ENCODE measurements around the gene CD22. TPM values are rescaled to one million over a fixed set of nuclear protein-coding genes. Genes with fewer than 3 reads are reported as not detected.

Gene CD22
- total RNA-seq, 1 experiment from 2014 or later, result 1.5 TPM

DNA sequence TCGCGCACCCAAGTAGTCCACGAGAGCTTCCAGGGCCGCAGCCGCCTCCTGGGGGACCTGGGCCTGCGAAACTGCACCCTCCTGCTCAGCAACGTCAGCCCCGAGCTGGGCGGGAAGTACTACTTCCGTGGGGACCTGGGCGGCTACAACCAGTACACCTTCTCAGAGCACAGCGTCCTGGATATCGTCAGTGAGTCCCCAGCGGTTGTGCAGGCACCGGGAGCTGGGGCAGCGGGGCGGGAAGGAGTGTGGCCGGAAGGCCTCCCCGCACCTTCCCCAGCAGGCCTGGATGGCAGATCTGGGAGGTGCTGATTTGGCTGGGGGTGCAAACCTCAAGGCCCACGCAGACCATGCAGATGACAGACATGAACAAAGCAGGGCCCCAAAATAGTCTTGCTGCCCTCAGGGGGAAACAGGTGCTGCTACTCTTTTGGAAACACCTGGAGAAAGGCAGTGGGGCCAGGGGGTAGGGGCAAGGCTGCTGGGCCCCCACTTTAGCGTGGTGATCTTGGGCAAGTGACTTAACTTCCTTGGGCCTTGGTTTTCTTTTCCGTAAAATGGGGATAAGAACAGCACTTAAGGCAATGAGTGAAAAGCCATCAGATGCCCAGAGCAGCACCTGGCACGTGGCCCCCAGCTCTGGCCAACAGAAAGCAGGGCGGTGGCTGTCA is 33.1 kb upstream of the CD22 start:
- no peak for DNase-seq (ENCODE audit: low read depth)

DNA sequence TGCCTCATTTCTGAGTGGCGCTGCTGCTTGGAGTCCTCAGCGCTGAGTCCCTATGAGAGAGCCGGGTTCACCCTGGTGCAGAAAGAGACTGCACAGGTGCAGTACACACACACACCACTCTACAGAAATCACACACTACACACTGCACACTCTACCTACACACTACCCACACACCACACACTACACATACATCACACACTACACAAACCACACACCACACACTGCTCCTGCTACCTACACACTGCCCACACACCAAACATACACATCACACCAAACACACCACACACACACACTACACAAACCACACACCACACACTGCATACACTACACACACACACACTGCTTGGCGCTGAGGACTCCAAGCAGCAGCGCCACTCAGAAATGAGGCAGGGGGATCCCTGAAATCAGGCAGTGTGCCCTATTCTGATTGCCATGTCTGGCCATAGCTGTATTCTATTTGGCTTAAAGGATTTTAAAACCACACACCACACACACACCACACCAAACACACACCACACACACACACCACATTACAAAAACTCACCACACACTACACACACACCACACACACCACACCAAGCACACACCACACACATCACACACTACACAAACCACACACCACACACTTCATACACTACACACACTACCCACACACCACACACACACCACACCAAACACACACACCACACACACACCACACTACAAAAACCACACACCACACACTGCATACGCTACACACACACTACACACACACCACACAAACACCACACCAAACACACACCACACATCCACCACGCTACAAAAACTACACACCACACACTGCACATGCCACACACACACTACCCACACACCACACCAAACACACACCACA is 32.1 kb upstream of the CD22 start:
- no peak for DNase-seq (ENCODE audit: low read depth)

DNA sequence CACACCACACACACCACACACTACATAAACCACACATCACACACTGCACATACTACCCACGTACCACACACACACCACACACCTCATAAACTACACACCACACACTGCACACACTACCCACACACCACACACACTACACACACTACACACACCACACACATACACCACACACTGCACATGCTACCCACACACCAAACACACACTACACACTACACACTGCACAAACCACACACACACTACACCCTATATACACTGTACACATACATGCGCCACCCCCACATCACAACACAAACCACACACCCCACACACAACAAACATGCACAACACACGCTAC is 31.5 kb upstream of the CD22 start:
- no peak for DNase-seq (ENCODE audit: low read depth)

DNA sequence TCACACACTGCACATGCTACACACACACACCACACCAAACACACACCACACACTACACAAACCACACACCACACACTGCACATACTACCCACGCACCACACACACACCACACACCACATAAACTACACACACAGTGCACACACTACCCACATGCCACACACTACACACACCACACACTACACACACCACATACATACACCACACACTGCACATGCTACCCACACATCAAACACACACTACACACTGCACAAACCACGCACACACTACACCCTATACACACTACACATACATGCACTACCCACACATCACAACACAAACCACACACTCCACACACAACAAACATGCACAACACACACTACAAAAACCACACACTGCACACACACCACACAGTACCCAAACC is 31.1 kb upstream of the CD22 start:
- no peak for DNase-seq (ENCODE audit: low read depth)

DNA sequence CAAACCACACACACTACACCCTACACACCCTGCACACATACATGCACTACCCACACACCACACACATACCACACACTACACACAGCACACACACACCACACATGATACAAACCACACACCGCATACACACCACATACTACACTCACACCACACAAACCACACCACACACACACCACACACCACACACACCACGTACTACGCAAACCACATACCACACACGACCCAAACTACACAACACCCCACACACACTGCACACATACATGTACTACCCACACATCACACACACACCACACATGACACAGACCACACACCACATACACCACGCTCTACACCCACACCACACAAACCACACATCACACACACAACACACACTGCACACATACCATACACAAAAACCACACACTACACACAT is 30.4 kb upstream of the CD22 start:
- no peak for DNase-seq (ENCODE audit: low read depth)

DNA sequence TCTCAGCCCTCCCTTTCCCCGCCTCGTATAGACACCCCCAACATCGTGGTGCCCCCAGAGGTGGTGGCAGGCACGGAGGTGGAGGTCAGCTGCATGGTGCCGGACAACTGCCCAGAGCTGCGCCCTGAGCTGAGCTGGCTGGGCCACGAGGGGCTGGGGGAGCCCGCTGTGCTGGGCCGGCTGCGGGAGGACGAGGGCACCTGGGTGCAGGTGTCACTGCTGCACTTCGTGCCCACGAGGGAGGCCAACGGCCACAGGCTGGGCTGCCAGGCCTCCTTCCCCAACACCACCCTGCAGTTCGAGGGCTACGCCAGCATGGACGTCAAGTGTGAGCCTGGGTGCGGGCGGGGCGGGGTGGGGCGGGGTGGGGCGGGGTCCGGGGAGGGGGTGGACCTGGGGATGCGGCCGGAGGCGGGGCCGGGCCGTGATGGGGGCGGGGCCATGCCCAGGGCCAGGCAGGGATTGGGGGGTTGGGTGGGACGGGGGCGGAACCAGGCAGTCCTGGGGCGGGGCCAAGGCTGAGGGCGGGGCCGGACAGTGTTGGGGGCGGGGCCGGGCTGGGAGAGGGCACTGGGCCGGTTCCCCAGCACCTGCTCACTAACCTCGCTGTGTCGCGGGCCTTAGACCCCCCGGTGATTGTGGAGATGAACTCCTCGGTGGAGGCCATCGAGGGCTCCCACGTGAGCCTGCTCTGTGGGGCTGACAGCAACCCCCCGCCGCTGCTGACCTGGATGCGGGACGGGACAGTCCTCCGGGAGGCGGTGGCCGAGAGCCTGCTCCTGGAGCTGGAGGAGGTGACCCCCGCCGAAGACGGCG is 29.3 kb upstream of the CD22 start:
- DNase-seq (ENCODE audit: low read depth), result no peak

DNA sequence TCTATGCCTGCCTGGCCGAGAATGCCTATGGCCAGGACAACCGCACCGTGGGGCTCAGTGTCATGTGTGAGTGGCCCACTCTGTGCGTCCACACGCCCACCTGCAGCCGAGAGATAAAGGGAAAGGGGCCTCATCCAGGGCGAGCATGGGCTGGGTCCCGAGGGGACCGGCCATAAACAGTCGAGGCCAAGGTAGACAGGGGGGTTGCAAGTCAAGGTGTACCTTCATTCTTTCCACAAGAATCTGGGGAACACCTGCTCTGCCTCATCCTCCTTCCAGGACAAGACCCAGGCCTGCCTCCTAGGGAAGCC is 28.7 kb upstream of the CD22 start:
- no peak for DNase-seq (ENCODE audit: low read depth)

DNA sequence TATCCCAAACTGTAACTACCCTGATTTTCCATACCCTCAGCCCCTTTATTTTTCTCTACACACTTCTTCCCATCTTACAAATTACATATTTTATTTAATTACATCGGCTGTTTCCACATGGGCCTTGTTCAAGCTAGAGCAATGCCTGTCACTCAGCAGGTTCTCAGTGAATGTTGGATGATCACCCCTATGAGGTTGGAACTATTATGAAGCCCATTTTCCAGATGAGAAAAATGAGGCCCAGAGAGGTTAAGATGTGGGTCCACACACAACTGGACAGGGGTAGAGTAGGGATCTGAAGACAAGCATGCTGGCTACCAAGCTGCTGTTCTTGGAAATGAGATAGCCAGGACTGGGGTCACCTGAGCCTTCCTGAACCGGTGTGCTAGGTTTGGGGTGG is 27.0 kb upstream of the CD22 start:
- no peak for DNase-seq (ENCODE audit: low read depth)

DNA sequence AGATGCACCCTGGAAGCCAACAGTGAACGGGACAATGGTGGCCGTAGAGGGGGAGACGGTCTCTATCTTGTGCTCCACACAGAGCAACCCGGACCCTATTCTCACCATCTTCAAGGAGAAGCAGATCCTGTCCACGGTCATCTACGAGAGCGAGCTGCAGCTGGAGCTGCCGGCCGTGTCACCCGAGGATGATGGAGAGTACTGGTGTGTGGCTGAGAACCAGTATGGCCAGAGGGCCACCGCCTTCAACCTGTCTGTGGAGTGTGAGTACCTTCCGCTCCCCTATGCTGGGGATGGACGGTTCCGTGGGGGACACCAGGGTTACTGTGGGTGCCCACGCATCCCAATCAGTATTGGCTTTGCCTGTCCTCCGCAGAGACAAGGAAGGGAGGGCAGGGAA is 26.5 kb upstream of the CD22 start:
- DNase-seq (ENCODE audit: low read depth), result no peak

DNA sequence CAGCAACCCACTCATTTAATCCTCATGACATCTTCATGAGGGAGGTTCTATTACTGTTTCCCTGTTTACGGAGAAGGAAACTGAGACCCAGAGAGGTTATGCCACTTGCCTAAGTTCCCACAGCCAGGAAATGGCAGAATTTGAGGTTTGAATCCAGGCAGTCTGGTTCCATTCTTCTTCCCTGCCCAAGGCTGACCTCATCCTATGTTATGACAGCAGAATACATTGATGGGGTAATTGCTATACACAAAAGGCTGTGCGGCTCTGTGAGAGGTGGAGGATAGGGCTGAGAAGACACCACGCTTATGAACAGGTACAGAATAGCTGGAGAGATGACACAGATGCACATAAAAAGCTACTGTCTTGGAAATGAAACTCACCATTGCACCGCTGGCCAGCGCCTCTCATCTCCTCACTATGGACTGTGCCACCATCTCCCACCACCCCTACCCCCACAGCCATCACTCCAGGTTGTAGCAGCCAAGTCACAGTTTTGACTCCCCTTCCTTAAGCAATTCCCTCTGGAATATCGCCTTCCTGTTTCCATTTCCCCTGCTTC is 25.6 kb upstream of the CD22 start:
- no peak for DNase-seq (ENCODE audit: low read depth)

DNA sequence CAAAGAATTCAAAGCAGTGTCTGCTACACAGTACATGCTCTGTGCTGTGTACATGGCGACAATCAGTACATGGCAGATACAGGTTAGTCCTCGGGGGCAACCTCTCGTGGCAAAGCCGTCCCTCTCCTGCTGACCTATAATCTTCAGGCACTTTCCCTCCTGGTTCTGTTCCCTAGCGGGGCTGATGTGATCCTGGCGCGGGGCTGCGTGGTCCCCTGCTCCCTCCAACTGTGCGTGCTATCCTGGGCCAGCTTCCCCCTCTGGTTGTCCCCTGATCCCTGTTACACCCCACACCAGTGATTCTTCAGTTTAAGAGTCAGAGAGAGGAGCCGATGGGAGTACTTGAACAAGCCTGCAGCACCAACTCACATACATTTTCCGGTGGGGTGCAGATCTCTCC is 25.0 kb upstream of the CD22 start:
- no peak for DNase-seq (ENCODE audit: low read depth)

DNA sequence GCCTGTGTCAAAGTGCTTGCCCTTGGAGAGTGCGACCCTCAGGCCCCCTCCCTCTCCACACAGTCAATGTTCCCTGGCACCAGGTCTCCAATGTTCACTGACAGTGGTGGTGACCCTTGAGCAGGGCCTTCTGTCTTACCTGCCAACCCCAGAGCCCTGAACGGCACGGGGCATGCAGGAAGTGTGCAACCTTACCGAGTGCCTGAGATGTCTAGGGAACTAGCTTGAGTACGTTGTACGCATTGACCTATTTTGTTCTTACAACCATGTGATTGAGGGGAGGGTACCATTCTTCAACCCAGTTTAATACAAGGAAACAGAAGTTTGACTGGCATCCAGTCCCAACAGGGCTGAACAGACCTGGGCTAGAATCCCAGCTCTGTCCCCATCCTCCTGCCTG is 23.8 kb upstream of the CD22 start:
- no peak for DNase-seq (ENCODE audit: low read depth)

DNA sequence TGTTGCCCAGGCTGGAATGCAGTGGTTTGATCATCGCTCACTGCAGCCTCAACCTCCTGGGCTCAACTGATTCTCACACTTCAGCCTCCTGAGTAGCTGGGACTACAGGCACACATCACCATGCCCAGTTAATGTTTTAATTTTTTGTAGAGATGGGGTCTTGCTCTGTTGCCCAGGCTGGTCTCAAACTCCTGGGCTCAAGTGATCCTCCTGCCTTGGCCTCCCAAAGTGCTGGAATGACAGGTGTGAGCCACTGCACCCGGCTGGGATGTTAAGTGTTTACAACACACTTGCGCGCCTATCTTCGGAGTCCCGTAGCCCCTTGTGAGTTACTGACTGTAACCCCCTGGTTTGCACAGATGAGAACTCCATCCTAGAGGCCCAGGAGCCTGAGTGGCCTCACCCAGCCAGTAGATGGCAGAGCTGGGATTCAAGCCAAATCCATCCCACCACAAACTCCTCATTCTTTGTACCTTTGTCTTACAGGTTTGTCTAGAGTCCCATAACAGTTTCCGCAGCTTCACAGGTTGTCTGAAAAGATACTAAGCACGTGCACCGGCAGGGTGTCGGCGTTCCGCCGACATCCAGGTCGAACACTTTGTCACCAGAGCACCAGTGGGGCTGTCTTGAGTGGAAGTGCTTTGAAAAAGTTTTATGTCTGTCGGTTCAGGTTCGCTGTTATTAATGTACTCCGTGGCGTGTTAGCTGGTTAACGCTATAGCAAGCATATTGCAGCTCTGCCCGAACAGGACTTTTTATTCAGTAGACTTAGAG is 22.3 kb upstream of the CD22 start:
- peak; percentile 32 for DNase-seq (ENCODE audit: low read depth)

DNA sequence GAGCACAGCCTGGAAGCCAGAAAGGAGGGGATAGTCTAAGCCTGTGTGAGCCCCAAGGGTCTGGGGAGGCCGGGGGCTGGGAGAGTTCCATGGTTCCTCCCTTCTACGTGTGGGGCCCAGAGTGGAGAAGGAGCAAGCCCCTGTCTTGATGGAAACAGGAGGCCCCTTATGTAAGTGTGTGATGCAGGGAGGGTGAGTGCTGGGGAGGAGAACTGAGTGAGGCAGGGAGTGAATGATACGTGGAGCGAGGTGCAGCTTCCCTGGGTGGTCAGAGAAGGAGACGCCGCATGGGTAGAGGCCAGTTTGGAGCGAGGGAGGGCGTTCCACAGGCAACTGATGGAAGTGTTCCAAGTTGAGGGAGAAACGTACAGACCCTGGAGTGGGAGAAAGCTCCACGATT is 21.1 kb upstream of the CD22 start:
- DNase-seq (ENCODE audit: low read depth), result no peak

DNA sequence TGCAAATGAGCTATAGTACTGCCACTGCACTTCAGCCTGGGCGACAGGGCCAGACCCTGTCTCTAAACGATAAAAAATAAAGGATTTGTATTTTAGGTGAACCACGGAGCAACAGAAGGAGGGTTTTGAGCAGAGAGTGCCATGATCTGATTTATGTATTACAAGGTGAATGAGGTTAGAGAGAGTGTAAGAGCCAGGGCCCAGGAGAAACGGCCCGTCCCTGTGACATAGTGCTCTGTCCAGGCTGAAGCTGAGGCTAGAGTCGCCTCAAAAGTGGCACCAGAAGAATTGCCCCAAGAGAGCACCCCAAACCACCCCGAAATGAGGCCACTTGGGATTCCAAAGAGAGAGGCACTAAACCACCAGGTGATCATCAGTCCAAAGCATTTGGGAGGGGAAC is 20.1 kb upstream of the CD22 start:
- DNase-seq (ENCODE audit: low read depth), result no peak

DNA sequence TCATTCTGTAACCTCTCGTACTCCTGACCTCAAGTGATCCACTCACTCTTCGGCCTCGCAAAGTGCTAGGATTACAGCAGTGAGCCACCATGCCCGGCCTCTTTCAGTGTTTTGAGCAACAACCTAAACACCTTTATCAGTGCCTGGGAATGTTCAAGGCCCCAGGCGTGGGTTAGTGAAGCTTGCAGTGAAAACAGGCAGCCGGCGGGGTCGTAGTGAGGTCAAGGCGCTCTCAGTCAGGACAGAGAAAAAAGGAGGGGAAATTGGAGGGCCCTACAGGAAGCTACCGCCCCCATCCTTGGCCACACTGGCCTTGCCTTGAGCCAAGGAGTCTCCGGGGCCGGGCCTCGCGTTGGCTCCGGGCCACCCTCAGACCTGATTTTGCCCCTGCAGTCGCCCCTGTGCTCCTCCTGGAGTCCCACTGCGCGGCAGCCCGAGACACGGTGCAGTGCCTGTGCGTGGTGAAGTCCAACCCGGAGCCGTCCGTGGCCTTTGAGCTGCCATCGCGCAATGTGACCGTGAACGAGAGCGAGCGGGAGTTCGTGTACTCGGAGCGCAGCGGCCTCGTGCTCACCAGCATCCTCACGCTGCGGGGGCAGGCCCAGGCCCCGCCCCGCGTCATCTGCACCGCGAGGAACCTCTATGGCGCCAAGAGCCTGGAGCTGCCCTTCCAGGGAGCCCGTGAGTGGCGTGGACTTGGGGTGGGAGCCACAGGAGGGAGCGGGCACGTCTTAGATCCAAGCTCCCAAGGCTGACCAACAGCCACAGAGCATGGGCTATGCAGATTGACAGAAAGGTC is 19.3 kb upstream of the CD22 start:
- peak; percentile 58 for DNase-seq (ENCODE audit: low read depth)

DNA sequence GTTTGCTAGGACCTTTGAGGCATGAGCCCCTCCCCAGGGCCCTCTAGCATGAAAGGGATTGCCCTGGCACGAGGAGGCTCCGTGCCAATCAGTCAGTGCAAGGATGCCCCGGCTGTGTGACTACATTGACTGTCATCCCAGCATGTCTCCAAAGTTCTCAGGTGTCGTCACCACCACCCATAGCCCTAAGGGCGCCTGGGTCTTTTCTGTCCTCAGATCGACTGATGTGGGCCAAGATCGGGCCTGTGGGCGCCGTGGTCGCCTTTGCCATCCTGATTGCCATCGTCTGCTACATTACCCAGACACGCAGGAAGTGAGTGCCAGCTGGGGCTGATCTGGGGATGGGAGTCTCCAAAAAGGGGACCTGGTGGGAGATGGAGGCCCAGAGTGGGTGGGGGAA is 18.7 kb upstream of the CD22 start:
- no peak for DNase-seq (ENCODE audit: low read depth)

DNA sequence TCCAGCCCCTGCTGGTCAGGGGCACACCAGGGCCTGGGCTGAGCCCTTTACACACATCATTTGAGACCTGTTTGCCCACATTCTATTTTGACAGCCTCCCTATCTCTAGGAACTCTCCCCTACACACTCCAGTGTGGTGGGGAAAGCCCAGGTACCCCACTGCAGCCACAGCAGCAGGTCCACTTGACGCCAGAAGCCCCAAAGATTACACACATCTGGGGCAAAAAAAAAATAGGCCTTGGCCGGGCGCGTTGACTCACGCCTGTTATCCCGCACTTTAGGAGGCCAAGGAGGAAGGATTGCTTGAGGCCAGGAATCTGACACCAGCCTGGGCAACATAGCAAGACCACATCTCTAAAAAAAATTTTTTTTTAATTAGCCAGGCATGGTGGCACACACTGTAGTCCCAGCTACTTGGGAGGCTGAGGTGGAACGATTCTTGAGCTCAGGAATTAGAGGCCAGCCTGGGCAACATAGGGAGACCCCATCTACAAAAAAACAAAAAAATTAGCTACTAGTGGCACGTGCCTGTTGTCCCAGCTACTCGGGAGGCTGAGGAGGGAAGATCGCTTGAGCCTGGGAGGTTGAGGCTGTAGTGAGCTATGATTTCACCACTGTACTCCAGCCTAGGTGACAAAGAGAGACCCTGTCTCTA is 18.0 kb upstream of the CD22 start:
- DNase-seq (ENCODE audit: low read depth), result peak; percentile 38

DNA sequence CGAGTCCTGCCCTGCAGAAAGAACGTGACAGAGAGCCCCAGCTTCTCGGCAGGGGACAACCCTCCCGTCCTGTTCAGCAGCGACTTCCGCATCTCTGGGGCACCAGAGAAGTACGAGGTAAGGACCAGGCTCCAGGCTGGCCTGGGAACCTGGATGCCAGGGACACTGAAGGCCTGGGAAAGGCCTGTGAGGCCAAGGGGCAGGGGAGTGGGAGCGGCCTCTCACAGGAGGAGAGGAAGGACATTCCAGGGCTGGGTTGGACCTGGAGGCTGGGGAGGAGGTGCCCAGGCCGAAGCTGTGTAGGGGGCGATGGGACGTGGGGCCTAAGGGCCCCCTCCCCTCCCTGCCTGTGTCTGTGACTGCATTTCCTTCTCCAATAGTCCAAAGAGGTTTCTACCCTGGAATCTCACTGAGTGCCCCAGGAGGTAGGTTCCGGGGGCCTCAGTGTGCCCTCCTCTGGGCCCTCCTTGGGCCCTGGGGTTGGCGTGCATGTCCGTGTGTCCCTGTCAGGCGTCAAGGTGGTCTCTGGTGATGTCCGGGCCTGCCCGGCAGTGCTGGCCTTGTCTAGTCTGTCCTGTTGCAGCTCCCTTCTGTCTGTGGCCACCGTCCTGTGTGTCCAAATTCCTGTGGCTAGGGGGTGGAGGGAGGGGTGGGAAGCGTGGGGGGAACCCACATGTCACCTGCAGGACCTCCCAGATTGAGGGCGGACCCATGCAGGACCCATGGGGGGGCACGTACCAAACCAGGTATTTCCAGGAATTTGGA is 16.9 kb upstream of the CD22 start:
- DNase-seq (ENCODE audit: low read depth), result no peak

DNA sequence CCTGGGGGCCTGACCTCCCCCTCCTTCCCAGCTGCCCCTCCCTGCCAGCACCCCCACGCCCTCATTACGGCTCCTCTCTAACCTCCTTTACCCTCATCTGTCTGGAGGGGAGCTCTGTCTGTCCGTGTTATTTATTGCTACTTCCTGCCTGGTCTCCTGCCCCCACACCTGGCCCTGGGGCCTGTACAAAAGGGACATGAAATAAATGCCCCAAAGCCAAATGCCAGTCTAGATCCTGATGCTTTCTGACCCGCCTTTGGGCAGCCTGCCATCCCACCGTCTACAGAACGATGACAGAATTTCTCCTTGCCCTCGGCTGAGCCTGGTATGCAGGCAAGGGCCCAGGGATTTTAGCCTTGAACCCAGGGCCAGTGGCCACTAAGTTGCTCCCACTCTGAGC is 15.4 kb upstream of the CD22 start:
- peak; percentile 82 for DNase-seq (ENCODE audit: low read depth)

Data from M059J (cell line).